Activated T-helper 2 cell treated with anti-CD3 and anti-CD28 coated beads, Interferon-gamma antibody, Interleukin-2, Interleukin-4, amounts not matched to agents 10 μg/mL and 5 μg/mL and 100 μg/mL, durations not matched to agents 14 hours and 24 hours and 36 hours (primary cell): ENCODE data around the gene TOMM7. TPM values are rescaled to one million over a fixed set of nuclear protein-coding genes. Genes with fewer than 3 reads are reported as not detected.
"Not testable (repeated sequence)": the region's sequence is repeated elsewhere in the genome, so short reads cannot be mapped to it uniquely, and the experiment has no call there.

Experiments used
- DNase-seq: peaks from one replicate; pipeline ENCODE4 v3.0.0; 2021; ENCODE audit warnings: low spot score
- H3K27ac Mint-ChIP-seq: one replicate; pipeline ENCODE4 v1.8.0; 2021; ENCODE audit warnings: mixed read lengths
- H3K27me3 Mint-ChIP-seq: one replicate; pipeline ENCODE4 v1.8.0; 2021; ENCODE audit warnings: low read depth, mixed read lengths
- H3K36me3 Mint-ChIP-seq: one replicate; pipeline ENCODE4 v1.8.0; 2021; ENCODE audit warnings: low read depth, mixed read lengths
- H3K4me1 Mint-ChIP-seq: one replicate; pipeline ENCODE4 v1.8.0; 2021; ENCODE audit warnings: low read depth, mixed read lengths
- H3K4me3 Mint-ChIP-seq: one replicate; pipeline ENCODE4 v1.8.0; 2021; ENCODE audit warnings: low read depth, mild to moderate bottlenecking, moderate library complexity, mixed read lengths
- H3K9me3 Mint-ChIP-seq: one replicate; pipeline ENCODE4 v1.8.0; 2021; ENCODE audit warnings: mixed read lengths
- intact Hi-C: fragments of 100-400 bp; cut with micrococcal nuclease; formaldehyde crosslinking; loops from one replicate; pipeline ENCODE4 v1.15.1; 2023
- total RNA-seq: library from RNA; stranded (reverse); gene quantifications from 2 replicates; pipeline ENCODE4 v1.2.3, GENCODE V29; 2022

TOMM7 gene
- total RNA-seq, 1 donor from 2014 or later, result 221 TPM

GRCh38 chr7:22808140-22808539 lies 14.5 kb downstream of the TOMM7 start:
- Mint-ChIP-seq H3K4me3 (no peak overlapping the region), H3K4me1 (no peaks in the 10 kb centered on the region), H3K27me3 (peaks cover 12% of the 10 kb centered on the region), H3K9me3 (no peaks in the 10 kb centered on the region), H3K36me3 (peaks cover 16% of the 10 kb centered on the region), H3K27ac (no peak overlapping the region)
- intact Hi-C loops, result no loop called here
- no peak for DNase-seq

- H3K4me1 Mint-ChIP-seq, result no peaks in the 10 kb centered on the region
- H3K36me3 Mint-ChIP-seq, result peaks cover 2% of the 10 kb centered on the region
- H3K27ac Mint-ChIP-seq, result no peak overlapping the region
- intact Hi-C loops, result no loop called here
- DNase-seq, result no peak
- no peak overlapping the region for H3K4me3 Mint-ChIP-seq
- H3K27me3 Mint-ChIP-seq, result peaks cover 16% of the 10 kb centered on the region
- no peaks in the 10 kb centered on the region for H3K9me3 Mint-ChIP-seq
Observed at GRCh38 chr7:22806752-22807151, 15.9 kb downstream of the TOMM7 start.

GRCh38 chr7:22805227-22805626 lies 17.4 kb downstream of the TOMM7 start:
- no peaks in the 10 kb centered on the region for H3K9me3 Mint-ChIP-seq
- no peaks in the 10 kb centered on the region for H3K36me3 Mint-ChIP-seq
- no peak for DNase-seq
- no peaks in the 10 kb centered on the region for H3K4me1 Mint-ChIP-seq
- H3K27me3 Mint-ChIP-seq, result peaks cover 16% of the 10 kb centered on the region
- H3K27ac Mint-ChIP-seq, result no peak overlapping the region
- no peak overlapping the region for H3K4me3 Mint-ChIP-seq
- intact Hi-C loops, result no loop called here

- H3K27me3 Mint-ChIP-seq, result peaks cover 13% of the 10 kb centered on the region
- H3K36me3 Mint-ChIP-seq, intact Hi-C loops, H3K27ac Mint-ChIP-seq, H3K4me1 Mint-ChIP-seq, H3K9me3 Mint-ChIP-seq, H3K4me3 Mint-ChIP-seq, DNase-seq: not testable (repeated sequence)
Observed at GRCh38 chr7:22802831-22803230, 19.8 kb downstream of the TOMM7 start.

GRCh38 chr7:22802426-22802825 lies 20.2 kb downstream of the TOMM7 start:
- intact Hi-C loops, result no loop called here
- H3K9me3 Mint-ChIP-seq, result no peaks in the 10 kb centered on the region
- H3K27me3 Mint-ChIP-seq, result peaks cover 13% of the 10 kb centered on the region
- H3K27ac Mint-ChIP-seq, result no peak overlapping the region
- no peaks in the 10 kb centered on the region for H3K36me3 Mint-ChIP-seq
- H3K4me3 Mint-ChIP-seq, result no peak overlapping the region
- no peaks in the 10 kb centered on the region for H3K4me1 Mint-ChIP-seq
- DNase-seq, result no peak

- no peak overlapping the region for H3K27ac Mint-ChIP-seq
- no peaks in the 10 kb centered on the region for H3K4me1 Mint-ChIP-seq
- peaks cover 13% of the 10 kb centered on the region for H3K27me3 Mint-ChIP-seq
- no peak overlapping the region for H3K4me3 Mint-ChIP-seq
- DNase-seq, result no peak
- intact Hi-C loops, result no loop called here
- H3K9me3 Mint-ChIP-seq, result no peaks in the 10 kb centered on the region
- H3K36me3 Mint-ChIP-seq, result no peaks in the 10 kb centered on the region
Observed at GRCh38 chr7:22801912-22802311, 20.7 kb downstream of the TOMM7 start.

- Mint-ChIP-seq H3K4me3 (no peak overlapping the region), H3K36me3 (no peaks in the 10 kb centered on the region)
- intact Hi-C loops, result no loop called here
Observed at GRCh38 chr7:22799633-22800032, 23.0 kb downstream of the TOMM7 start.

GRCh38 chr7:22793593-22794462 lies 28.8 kb downstream of the TOMM7 start:
- no peak for DNase-seq
- Mint-ChIP-seq H3K27me3 (peaks cover 16% of the 10 kb centered on the region), H3K9me3 (no peaks in the 10 kb centered on the region), H3K4me3 (no peak overlapping the region), H3K36me3 (no peaks in the 10 kb centered on the region), H3K27ac (no peak overlapping the region), H3K4me1 (no peaks in the 10 kb centered on the region)
- intact Hi-C loops, result no loop called here

More at GRCh38 chr7:22799633-22800032, 23.0 kb downstream of the TOMM7 start:
- Mint-ChIP-seq H3K27me3 (peaks cover 14% of the 10 kb centered on the region), H3K4me1 (no peaks in the 10 kb centered on the region), H3K27ac (no peak overlapping the region), H3K9me3 (no peaks in the 10 kb centered on the region)
- DNase-seq, result no peak

GRCh38 chr7:22791204-22792158 lies 31.2 kb downstream of the TOMM7 start:
- Mint-ChIP-seq H3K27me3 (peaks cover 17% of the 10 kb centered on the region), H3K4me3 (no peak overlapping the region), H3K36me3 (no peaks in the 10 kb centered on the region), H3K9me3 (no peaks in the 10 kb centered on the region), H3K27ac (no peak overlapping the region), H3K4me1 (no peaks in the 10 kb centered on the region)
- no peak for DNase-seq
- intact Hi-C loops, result no loop called here

- H3K9me3 Mint-ChIP-seq, H3K36me3 Mint-ChIP-seq, H3K4me3 Mint-ChIP-seq, H3K27ac Mint-ChIP-seq, H3K4me1 Mint-ChIP-seq, DNase-seq, intact Hi-C loops: not testable (repeated sequence)
- peaks cover 17% of the 10 kb centered on the region for H3K27me3 Mint-ChIP-seq
Observed at GRCh38 chr7:22790640-22791039, 32.0 kb downstream of the TOMM7 start.

- H3K4me3 Mint-ChIP-seq, result no peak overlapping the region
- no peaks in the 10 kb centered on the region for H3K4me1 Mint-ChIP-seq
- H3K27me3 Mint-ChIP-seq, result peaks cover 15% of the 10 kb centered on the region
- H3K9me3 Mint-ChIP-seq, result no peaks in the 10 kb centered on the region
- H3K36me3 Mint-ChIP-seq, result no peaks in the 10 kb centered on the region
- DNase-seq, result no peak
- intact Hi-C loops, result no loop called here
- no peak overlapping the region for H3K27ac Mint-ChIP-seq
Observed at GRCh38 chr7:22787951-22788350, 34.7 kb downstream of the TOMM7 start.

GRCh38 chr7:22786290-22786932 lies 36.2 kb downstream of the TOMM7 start:
- Mint-ChIP-seq H3K27ac (no peak overlapping the region), H3K27me3 (peaks cover 14% of the 10 kb centered on the region), H3K4me3 (no peak overlapping the region), H3K36me3 (no peaks in the 10 kb centered on the region), H3K9me3 (no peaks in the 10 kb centered on the region), H3K4me1 (no peaks in the 10 kb centered on the region)
- no peak for DNase-seq
- intact Hi-C loops, result no loop called here
